Adrenal gland (tissue), 5 donors: ENCODE measurements around the gene IMPA2.

ENCODE experiments used
- POLR2A ChIP-seq, 2 donors: fragments of 450-650 bp; IDR thresholded peaks; one replicate each; pipeline ENCODE4 v1.6.1; 2017; ENCODE audit warnings: antibody characterized with exemption in 2 of 2, mild to moderate bottlenecking in 2 of 2, moderate library complexity in 1 of 2
- TF ChIP-seq, protein P1 (sequence below), 6 experiments: fragments of 450-650 bp in 4 of 6; fragments of 200-600 bp in 2 of 6; sonication (generic) in 1 of 6; IDR thresholded peaks; 1 replicate in 5 of 6; 2 replicates in 1 of 6; pipeline versions ENCODE4 v1.5.1 to v1.8.0; 2016 to 2021; ENCODE audit warnings: antibody characterized with exemption in 6 of 6, mild to moderate bottlenecking in 2 of 6, moderate library complexity in 1 of 6
- donor health status: DM: no; HTN: no; CAD: no.

DNA sequence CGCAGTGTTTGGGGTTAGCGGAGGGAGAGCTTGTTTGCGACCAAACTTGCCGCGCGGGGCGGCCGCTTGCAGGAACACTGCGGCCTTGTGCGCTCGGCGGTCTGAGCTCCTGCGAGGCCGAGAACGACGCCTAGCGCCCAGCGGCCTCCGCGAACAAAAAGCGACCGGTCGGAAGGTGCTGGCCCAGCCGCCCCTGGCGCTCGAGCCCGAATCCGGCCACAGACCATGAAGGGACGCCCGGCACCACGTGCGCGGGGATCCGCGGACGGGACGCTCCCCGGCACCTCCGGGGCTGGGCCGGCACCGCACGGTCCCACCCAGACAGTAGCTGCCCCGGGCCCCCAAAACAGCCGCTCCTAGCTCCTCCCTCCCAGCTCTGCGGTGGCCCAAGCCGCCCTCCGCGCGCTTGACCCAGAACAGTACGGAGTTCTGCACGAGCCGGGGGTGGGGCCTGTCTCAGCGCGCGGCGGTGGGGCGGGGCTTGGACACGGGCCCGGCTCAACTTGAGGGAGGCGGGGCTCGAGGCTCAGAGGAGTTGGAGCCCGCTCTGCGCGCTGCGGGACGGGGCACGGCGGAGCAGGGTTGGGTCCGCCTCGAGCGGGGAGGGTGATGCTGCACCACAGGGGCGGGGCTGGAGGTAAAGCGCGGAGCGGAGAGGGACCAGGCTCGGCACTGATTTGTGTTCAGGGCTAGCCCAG lies 664 bp upstream of the IMPA2 start:
- TF ChIP-seq, protein P1, sequence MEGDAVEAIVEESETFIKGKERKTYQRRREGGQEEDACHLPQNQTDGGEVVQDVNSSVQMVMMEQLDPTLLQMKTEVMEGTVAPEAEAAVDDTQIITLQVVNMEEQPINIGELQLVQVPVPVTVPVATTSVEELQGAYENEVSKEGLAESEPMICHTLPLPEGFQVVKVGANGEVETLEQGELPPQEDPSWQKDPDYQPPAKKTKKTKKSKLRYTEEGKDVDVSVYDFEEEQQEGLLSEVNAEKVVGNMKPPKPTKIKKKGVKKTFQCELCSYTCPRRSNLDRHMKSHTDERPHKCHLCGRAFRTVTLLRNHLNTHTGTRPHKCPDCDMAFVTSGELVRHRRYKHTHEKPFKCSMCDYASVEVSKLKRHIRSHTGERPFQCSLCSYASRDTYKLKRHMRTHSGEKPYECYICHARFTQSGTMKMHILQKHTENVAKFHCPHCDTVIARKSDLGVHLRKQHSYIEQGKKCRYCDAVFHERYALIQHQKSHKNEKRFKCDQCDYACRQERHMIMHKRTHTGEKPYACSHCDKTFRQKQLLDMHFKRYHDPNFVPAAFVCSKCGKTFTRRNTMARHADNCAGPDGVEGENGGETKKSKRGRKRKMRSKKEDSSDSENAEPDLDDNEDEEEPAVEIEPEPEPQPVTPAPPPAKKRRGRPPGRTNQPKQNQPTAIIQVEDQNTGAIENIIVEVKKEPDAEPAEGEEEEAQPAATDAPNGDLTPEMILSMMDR (IDR thresholded peaks at IDR 0.05): no peak
- TF ChIP-seq POLR2A (IDR thresholded peaks at IDR 0.05): peak; percentile 44 to 95
